ENCODE data around the gene ALDH9A1. TPM values are rescaled to one million over a fixed set of nuclear protein-coding genes. Genes with fewer than 3 reads are reported as not detected.

Gene ALDH9A1
- total RNA-seq, 1 experiment from 2014 or later, result 126 TPM

DNA sequence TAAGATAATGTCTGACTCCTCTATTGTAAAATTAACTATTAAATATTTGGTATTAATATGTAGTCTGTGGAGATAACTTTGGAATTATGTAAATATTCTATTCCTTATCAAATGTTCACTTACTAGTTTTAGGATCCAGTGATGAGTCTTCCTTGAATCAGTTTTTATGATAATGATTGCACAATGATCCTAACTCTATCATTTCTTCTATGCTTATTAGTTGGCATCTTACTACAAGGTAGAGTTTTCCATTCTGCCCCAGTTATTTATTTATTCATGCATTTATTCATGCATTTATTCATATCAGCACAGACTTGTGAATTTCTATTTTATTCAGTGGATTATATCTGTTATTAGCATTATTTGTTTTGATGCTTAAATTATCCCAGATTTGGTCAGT is 74.7 kb downstream of the ALDH9A1 start:
- DNase-seq (ENCODE audit: low read depth), result no peak

DNA sequence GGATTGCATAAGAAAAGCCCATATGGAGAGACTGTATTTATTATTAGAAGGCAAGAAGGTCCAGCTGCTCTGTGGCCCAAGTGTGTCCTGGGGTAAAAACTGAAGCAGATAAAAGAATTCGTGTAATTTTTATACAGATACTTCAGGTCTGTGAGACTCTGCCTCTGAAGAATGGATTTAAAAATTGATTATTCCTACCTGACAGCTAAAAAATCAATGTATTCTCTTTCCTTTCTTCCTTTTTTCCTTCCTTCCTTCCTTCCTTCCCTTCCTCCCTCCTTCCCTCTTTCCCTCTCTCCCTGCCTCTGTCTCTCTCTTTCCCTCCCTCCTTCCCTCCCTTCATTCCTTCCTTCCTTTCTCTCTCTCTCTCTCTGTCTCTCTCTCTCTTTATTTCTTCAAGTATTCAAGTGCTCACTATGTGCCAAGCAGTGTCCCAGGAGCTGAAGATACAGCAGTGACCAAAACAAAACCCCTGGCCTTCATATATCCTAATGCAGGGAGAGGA is 78.7 kb downstream of the ALDH9A1 start:
- no peak for DNase-seq (ENCODE audit: low read depth)

DNA sequence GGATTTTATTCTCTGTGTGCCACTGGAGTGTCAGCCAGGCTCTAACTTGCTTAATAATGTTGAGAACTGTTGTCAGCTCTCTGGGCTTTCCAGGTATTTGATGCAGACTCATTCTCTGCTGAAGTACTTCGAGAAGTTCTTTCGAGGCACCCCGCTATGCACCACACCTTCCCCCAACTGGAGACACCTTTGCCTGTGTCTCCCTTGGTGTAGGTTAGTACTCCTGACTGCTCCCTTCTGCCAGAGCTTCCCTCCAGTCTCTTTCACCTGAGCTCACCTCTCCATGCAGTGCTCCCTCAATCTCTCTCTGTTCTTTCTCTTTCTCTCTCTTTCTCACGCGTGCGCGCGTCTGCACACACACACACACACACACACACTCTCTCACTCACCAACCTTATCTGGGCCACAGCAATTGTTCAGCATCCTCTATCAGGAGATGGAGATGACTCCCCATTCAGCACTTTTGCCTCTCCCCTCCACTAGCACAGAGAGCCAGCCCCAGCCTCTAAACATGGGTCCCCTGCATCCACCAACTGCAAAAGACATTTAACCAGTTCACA is 81.3 kb downstream of the ALDH9A1 start:
- no peak for DNase-seq (ENCODE audit: low read depth)

DNA sequence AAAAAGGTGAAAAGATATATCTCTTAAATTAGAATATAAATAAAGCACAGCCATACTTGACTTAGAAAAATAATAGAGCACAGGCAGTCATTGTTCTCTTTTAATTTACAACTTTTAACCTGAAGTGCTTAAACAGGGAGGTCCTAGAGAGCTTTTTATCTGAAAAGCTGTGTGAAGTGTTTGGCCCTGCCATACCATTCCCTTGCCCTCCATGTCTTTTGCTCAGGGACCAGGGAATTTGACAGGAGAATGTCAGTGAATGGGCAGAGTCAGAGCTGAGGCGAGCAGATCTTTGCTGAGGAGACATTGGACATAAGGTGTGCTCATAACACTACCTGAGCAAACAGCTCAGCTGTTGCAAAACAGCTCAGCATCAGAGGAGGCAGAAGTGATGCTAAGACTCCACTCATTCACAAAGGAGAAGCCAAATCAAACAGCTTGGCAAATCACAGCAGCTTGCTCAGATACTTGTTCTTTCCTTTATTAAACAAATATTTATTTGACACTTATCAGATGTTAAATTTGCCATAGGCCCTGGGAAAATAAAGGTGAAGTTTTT is 82.2 kb downstream of the ALDH9A1 start:
- no peak for DNase-seq (ENCODE audit: low read depth)

Other genes starting within 250 kb of the ALDH9A1 start
- not detected in 2 replicates for gene LRRC52, start 154.6 kb downstream of the ALDH9A1 start, total RNA-seq (2014; rRNA removed; shearing (Covaris generic))
- 344 and 457 TPM in 2 replicates for gene MGST3, start 67.3 kb downstream of the ALDH9A1 start, total RNA-seq (2014; rRNA removed; shearing (Covaris generic))
- gene TMCO1, start 70.3 kb upstream of the ALDH9A1 start, total RNA-seq (2014; rRNA removed; shearing (Covaris generic)), result 105 and 125 TPM in 2 replicates
- gene UCK2, start 129.1 kb upstream of the ALDH9A1 start, total RNA-seq (2014; rRNA removed; shearing (Covaris generic)), result 106 and 112 TPM in 2 replicates

All from RPMI7951 (cell line).